GM19328 (cell line): ENCODE data around the gene MAN2B2.
"Not testable (repeated sequence)": the region's sequence is repeated elsewhere in the genome, so short reads cannot be mapped to it uniquely, and the experiment has no call there.

Experiments
- ATAC-seq: cut with Tn5 transposase; IDR thresholded peaks from one replicate; pipeline ENCODE4 v1.9.1; 2021; ENCODE audit warnings: mild to moderate bottlenecking, moderate library complexity; ENCODE audit not compliant: unreplicated experiment

MAN2B2 gene

GRCh38 chr4:6665320-6665654, 90.3 kb downstream of the MAN2B2 start:
- no peak for ATAC-seq

GRCh38 chr4:6668391-6668790, 93.4 kb downstream of the MAN2B2 start:
- no peak for ATAC-seq

GRCh38 chr4:6671648-6672047, 96.7 kb downstream of the MAN2B2 start:
- no peak for ATAC-seq

GRCh38 chr4:6672131-6672530, 97.1 kb downstream of the MAN2B2 start:
- ATAC-seq = no peak

GRCh38 chr4:6672541-6673190, 97.7 kb downstream of the MAN2B2 start:
- ATAC-seq = not testable (repeated sequence)
